WERI-Rb-1 (cell line): ENCODE results near the gene PIP5K1B.
"Not testable (repeated sequence)": the region's sequence is repeated elsewhere in the genome, so short reads cannot be mapped to it uniquely, and the experiment has no call there.

Source experiments
- DNase-seq: peaks from one replicate; pipeline ENCODE4 v3.0.0-alpha.2; 2020
- H3K27ac ChIP-seq: fragments of 250-450 bp; sonication (Bioruptor Pico); 2 replicates; pipeline ENCODE4 v1.5.1; 2020; ENCODE audit warnings: mild to moderate bottlenecking, moderate library complexity
- H3K27me3 ChIP-seq: fragments of 250-450 bp; sonication (Bioruptor Pico); 2 replicates; pipeline ENCODE4 v1.5.1; 2021; ENCODE audit warnings: mild to moderate bottlenecking, low read depth, moderate library complexity; ENCODE audit not compliant: insufficient read depth, severe bottlenecking
- H3K36me3 ChIP-seq: fragments of 250-450 bp; sonication (Bioruptor Pico); 2 replicates; pipeline ENCODE4 v1.5.1; 2020; ENCODE audit warnings: mild to moderate bottlenecking, moderate library complexity
- H3K4me3 ChIP-seq: 2 replicates; pipeline ENCODE4 v1.5.1; 2011; ENCODE audit warnings: low read depth, mild to moderate bottlenecking, control low read depth, low read length
- H3K9me3 ChIP-seq: fragments of 250-450 bp; sonication (Bioruptor Pico); 2 replicates; pipeline ENCODE4 v1.5.1; 2021; ENCODE audit warnings: mild to moderate bottlenecking, moderate library complexity; ENCODE audit not compliant: severe bottlenecking
- CTCF ChIP-seq: IDR thresholded peaks from 2 replicates; pipeline ENCODE4 v1.5.1; 2011; ENCODE audit warnings: low read depth, mild to moderate bottlenecking, control low read depth, inconsistent platforms, low read length

PIP5K1B gene

GRCh38 chr9:69045821-69046220 lies 340.8 kb downstream of the PIP5K1B start:
- no peak for TF ChIP-seq CTCF
- H3K27ac ChIP-seq, result no peak overlapping the region

GRCh38 chr9:69046723-69047122 lies 341.7 kb downstream of the PIP5K1B start:
- Histone ChIP-seq H3K9me3 (no peaks in the 10 kb centered on the region), H3K27me3 (no peaks in the 10 kb centered on the region), H3K4me3 (no peak overlapping the region), H3K36me3 (peaks cover 3% of the 10 kb centered on the region; the same call in 1 of the 2 replicates), H3K27ac (no peak overlapping the region)
- no peak for TF ChIP-seq CTCF
- DNase-seq, result no peak

More at GRCh38 chr9:69045821-69046220, 340.8 kb downstream of the PIP5K1B start:
- Histone ChIP-seq H3K4me3 (no peak overlapping the region), H3K27me3 (no peaks in the 10 kb centered on the region), H3K36me3 (peaks cover 3% of the 10 kb centered on the region; the same call in 1 of the 2 replicates), H3K9me3 (no peaks in the 10 kb centered on the region)
- DNase-seq, result no peak

- TF ChIP-seq CTCF, result no peak
- H3K27ac ChIP-seq, result no peak overlapping the region
- DNase-seq, result no peak
- no peak overlapping the region for H3K4me3 ChIP-seq
- peaks cover 3% of the 10 kb centered on the region; the same call in 1 of the 2 replicates for H3K36me3 ChIP-seq
- H3K27me3 ChIP-seq, result no peaks in the 10 kb centered on the region
- H3K9me3 ChIP-seq, result no peaks in the 10 kb centered on the region
These were observed 342.3 kb downstream of the PIP5K1B start for GRCh38 chr9:69047371-69047770.

- Histone ChIP-seq H3K9me3 (no peaks in the 10 kb centered on the region), H3K36me3 (peaks cover 13% of the 10 kb centered on the region), H3K4me3 (no peak overlapping the region), H3K27ac (no peak overlapping the region), H3K27me3 (no peaks in the 10 kb centered on the region)
- TF ChIP-seq CTCF, result no peak
- no peak for DNase-seq
These were observed 344.1 kb downstream of the PIP5K1B start for GRCh38 chr9:69049094-69049493.

- not testable (repeated sequence) for H3K27ac ChIP-seq, H3K4me3 ChIP-seq, H3K9me3 ChIP-seq, DNase-seq, H3K27me3 ChIP-seq
- peaks cover 20% of the 10 kb centered on the region for H3K36me3 ChIP-seq
These were observed 345.9 kb downstream of the PIP5K1B start for GRCh38 chr9:69050936-69051335.

- peaks cover 21% of the 10 kb centered on the region for H3K36me3 ChIP-seq
- no peak for DNase-seq
- no peaks in the 10 kb centered on the region for H3K9me3 ChIP-seq
- TF ChIP-seq CTCF, result no peak
- no peaks in the 10 kb centered on the region for H3K27me3 ChIP-seq
- no peak overlapping the region for H3K27ac ChIP-seq
- H3K4me3 ChIP-seq, result no peak overlapping the region
These were observed 349.9 kb downstream of the PIP5K1B start for GRCh38 chr9:69054989-69055388.
